HEK293 (cell line): ENCODE results near the gene SLC25A52.
A peak's percentile ranks its signal among the peaks of the same experiment; 100 is the strongest.

Source experiments
- CTCF ChIA-PET: fragments of 350-600 bp; formaldehyde crosslinking; extraction: SDS; loops from one replicate; lab custom pipeline; 2021; ENCODE audit warnings: antibody characterized with exemption; lab: Yijun Ruan, JAX
- POLR2A ChIA-PET: fragments of 300-600 bp; formaldehyde crosslinking; extraction: SDS; loops from one replicate; lab custom pipeline; 2020; ENCODE audit warnings: antibody characterized with exemption, inconsistent platforms; lab: Yijun Ruan, JAX
- H3K27ac ChIP-seq: fragments of 200-500 bp; sonication (Bioruptor generic); 2 replicates; pipeline ENCODE4 v1.5.1; 2014; ENCODE audit warnings: low read depth, low read length, control low read depth, inconsistent platforms; ENCODE audit errors: extremely low read depth
- H3K36me3 ChIP-seq, 2 experiments: fragments of 200-500 bp in 1 of 2; sonication (Bioruptor generic) in 1 of 2; 1 replicate in 1 of 2; 2 replicates in 1 of 2; pipeline ENCODE4 v1.5.1; 2014 to 2017; ENCODE audit warnings: inconsistent platforms in 2 of 2, low read length in 2 of 2; ENCODE audit not compliant: control insufficient read depth in 2 of 2, insufficient read depth in 1 of 2
- H3K4me1 ChIP-seq: fragments of 200-500 bp; sonication (Bioruptor generic); 2 replicates; pipeline ENCODE4 v1.5.1; 2014; ENCODE audit warnings: mild to moderate bottlenecking, low read length, inconsistent platforms; ENCODE audit not compliant: control insufficient read depth, insufficient read depth
- H3K4me3 ChIP-seq: 2 replicates; pipeline ENCODE4 v1.5.1; 2011; ENCODE audit warnings: low read depth, mild to moderate bottlenecking, control low read depth, low read length, moderate library complexity
- H3K9me3 ChIP-seq: fragments of 200-500 bp; sonication (Bioruptor generic); 2 replicates; pipeline ENCODE4 v1.5.1; 2014; ENCODE audit warnings: low read depth, low read length, inconsistent platforms; ENCODE audit not compliant: control insufficient read depth, insufficient read depth
- BCL11B ChIP-seq: fragments of 450-650 bp; formaldehyde crosslinking; IDR thresholded peaks from 2 replicates; pipeline ENCODE4 v1.5.1; 2016; ENCODE audit warnings: low read depth, missing biosample characterization, missing genetic modification characterization
- GLI2 ChIP-seq: fragments of 450-650 bp; formaldehyde crosslinking; IDR thresholded peaks from 2 replicates; pipeline ENCODE4; 2017; ENCODE audit warnings: missing biosample characterization, missing genetic modification characterization, low read depth, borderline replicate concordance
- KLF8 ChIP-seq: fragments of 450-650 bp; formaldehyde crosslinking; IDR thresholded peaks from 2 replicates; pipeline ENCODE4 v1.5.1; 2016; ENCODE audit warnings: missing biosample characterization, missing genetic modification characterization
- PRDM2 ChIP-seq: fragments of 450-650 bp; formaldehyde crosslinking; IDR thresholded peaks from 2 replicates; pipeline ENCODE4 v1.5.1; 2016; ENCODE audit warnings: missing biosample characterization, missing genetic modification characterization, borderline replicate concordance
- YY2 ChIP-seq: fragments of 450-650 bp; formaldehyde crosslinking; IDR thresholded peaks from 2 replicates; pipeline ENCODE4 v1.5.1; 2016; ENCODE audit warnings: missing biosample characterization, missing genetic modification characterization
- ZBTB20 ChIP-seq: fragments of 450-650 bp; formaldehyde crosslinking; IDR thresholded peaks from 2 replicates; pipeline ENCODE4 v1.5.1; 2016; ENCODE audit warnings: missing biosample characterization, missing genetic modification characterization
- ZBTB44 ChIP-seq: fragments of 450-650 bp; IDR thresholded peaks from 2 replicates; pipeline ENCODE4 v1.5.1; 2018; ENCODE audit warnings: missing biosample characterization, mild to moderate bottlenecking, missing genetic modification characterization
- ZNF132 ChIP-seq: fragments of 450-650 bp; formaldehyde crosslinking; IDR thresholded peaks from 2 replicates; pipeline ENCODE4 v1.5.1; 2017; ENCODE audit warnings: missing biosample characterization, missing genetic modification characterization, borderline replicate concordance
- ZNF302 ChIP-seq: fragments of 450-650 bp; formaldehyde crosslinking; IDR thresholded peaks from 2 replicates; pipeline ENCODE4 v1.5.1; 2016; ENCODE audit warnings: missing biosample characterization, missing genetic modification characterization, low read depth
- ZNF37A ChIP-seq: fragments of 450-650 bp; IDR thresholded peaks from 2 replicates; pipeline ENCODE4 v1.5.1; 2018; ENCODE audit warnings: missing biosample characterization, missing genetic modification characterization
- ZNF530 ChIP-seq: fragments of 450-650 bp; formaldehyde crosslinking; IDR thresholded peaks from 2 replicates; pipeline ENCODE4 v1.5.1; 2016; ENCODE audit warnings: low read depth, missing biosample characterization, missing genetic modification characterization
- ZNF549 ChIP-seq: fragments of 450-650 bp; IDR thresholded peaks from 2 replicates; pipeline ENCODE4 v1.5.1; 2018; ENCODE audit warnings: missing biosample characterization, missing genetic modification characterization, mild to moderate bottlenecking, inconsistent platforms, moderate library complexity
- ZNF571 ChIP-seq: fragments of 450-650 bp; formaldehyde crosslinking; IDR thresholded peaks from 2 replicates; pipeline ENCODE4 v1.5.0; 2017; ENCODE audit warnings: missing biosample characterization, missing genetic modification characterization
- ZNF830 ChIP-seq: fragments of 450-650 bp; IDR thresholded peaks from 2 replicates; pipeline ENCODE4 v1.5.0; 2018; ENCODE audit warnings: missing biosample characterization, missing genetic modification characterization, low read depth, mild to moderate bottlenecking, moderate library complexity
- ZNF837 ChIP-seq: fragments of 450-650 bp; formaldehyde crosslinking; IDR thresholded peaks from 2 replicates; pipeline ENCODE4 v1.5.1; 2016; ENCODE audit warnings: missing biosample characterization, missing genetic modification characterization
- ZSCAN23 ChIP-seq: fragments of 450-650 bp; formaldehyde crosslinking; IDR thresholded peaks from 2 replicates; pipeline ENCODE4 v1.5.1; 2016; ENCODE audit warnings: missing biosample characterization, missing genetic modification characterization
- TF ChIP-seq, protein P1 (sequence below): fragments of 450-650 bp; IDR thresholded peaks from 2 replicates; pipeline ENCODE4 v1.5.1; 2018; ENCODE audit warnings: missing biosample characterization, missing genetic modification characterization
- TF ChIP-seq, protein P2 (sequence below): fragments of 450-650 bp; formaldehyde crosslinking; IDR thresholded peaks from 2 replicates; pipeline ENCODE4 v1.5.1; 2017; ENCODE audit warnings: missing biosample characterization, missing genetic modification characterization

Gene SLC25A52

DNA sequence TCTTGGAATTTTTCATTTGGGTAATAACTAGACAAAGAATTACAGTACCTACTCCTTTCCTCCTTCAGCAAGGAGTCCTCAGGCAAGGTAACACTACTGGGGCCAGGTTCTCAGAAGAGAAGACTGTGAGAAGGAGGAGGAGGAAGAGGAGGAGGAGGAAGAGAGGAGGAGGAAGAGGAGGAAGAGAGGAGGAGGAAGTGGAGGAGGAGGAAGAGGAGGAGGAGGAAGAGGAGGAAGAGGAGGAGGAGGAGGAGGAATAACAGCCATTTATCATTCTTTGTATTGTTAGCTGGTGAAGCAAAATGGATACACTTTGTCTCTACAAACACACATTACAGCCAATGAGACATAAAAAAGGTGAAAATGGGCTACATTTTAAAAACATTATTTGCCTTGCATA, 32.9 kb upstream of the SLC25A52 start (continued):
- TF ChIP-seq, protein P1, sequence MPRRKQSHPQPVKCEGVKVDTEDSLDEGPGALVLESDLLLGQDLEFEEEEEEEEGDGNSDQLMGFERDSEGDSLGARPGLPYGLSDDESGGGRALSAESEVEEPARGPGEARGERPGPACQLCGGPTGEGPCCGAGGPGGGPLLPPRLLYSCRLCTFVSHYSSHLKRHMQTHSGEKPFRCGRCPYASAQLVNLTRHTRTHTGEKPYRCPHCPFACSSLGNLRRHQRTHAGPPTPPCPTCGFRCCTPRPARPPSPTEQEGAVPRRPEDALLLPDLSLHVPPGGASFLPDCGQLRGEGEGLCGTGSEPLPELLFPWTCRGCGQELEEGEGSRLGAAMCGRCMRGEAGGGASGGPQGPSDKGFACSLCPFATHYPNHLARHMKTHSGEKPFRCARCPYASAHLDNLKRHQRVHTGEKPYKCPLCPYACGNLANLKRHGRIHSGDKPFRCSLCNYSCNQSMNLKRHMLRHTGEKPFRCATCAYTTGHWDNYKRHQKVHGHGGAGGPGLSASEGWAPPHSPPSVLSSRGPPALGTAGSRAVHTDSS = peak; percentile 92

GRCh38 chr18:31792580-31792911, 31.9 kb upstream of the SLC25A52 start:
- CTCF ChIA-PET = interaction anchor here (0.7 to 1.1 kb wide), 2 partner anchors 9 to 70 kb away, joined by 3 read pairs; no protein-coding TSS in a partner anchor

DNA sequence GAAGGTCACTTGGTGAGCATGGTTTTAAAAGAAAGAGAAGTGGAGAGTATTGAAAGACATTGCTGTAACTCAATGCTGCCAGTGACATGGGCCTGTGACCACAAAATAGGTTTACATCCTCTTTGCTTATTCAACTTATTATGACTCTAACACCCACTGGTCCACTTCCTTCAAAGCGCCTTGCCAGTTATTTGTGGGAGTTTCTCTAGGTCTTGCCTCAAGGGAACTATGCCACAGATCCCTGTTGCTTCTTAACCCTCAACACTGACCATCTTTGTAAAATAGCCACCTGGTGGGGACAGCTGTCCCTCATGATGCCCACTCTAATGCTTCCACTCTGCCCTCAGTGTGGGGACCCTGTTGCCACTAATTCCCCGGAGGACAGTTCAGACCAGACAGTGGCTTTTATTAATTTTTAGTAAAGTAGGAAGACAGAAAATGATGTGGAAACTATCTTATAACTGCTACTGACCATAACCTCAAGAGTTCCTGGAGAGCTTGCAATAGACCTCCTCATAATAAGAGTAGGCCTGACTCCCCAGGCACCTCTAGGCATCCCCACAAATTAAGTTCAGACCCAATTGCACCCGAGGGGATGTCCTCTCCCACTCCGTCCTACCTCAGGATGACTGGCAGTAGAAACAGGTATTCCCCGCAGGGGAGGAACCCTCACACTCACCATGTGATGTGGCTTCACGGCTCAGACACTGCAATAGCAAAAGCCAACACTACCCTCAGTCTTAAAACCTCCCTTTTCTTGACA, 31.3 kb upstream of the SLC25A52 start:
- Histone ChIP-seq H3K9me3 (no peaks in the 10 kb centered on the region), H3K27ac (no peak overlapping the region), H3K4me3 (no peak overlapping the region), H3K36me3 (no peaks in the 10 kb centered on the region), H3K4me1 (no peaks in the 10 kb centered on the region)
- CTCF ChIA-PET = interaction anchor here (0.6 to 1.1 kb wide), 2 partner anchors 8 to 43 kb away, joined by 3 read pairs; no protein-coding TSS in a partner anchor
- no peak for TF ChIP-seq ZBTB20
- no peak for TF ChIP-seq GLI2 (tag by site-specific recombination)
- no peak for TF ChIP-seq ZNF837
- POLR2A ChIA-PET = no interaction called here

More at GRCh38 chr18:31792580-31792911, 31.9 kb upstream of the SLC25A52 start:
- H3K4me3 ChIP-seq = no peak overlapping the region
- H3K9me3 ChIP-seq = no peaks in the 10 kb centered on the region
- no peaks in the 10 kb centered on the region for H3K36me3 ChIP-seq
- POLR2A ChIA-PET = no interaction called here
- no peak overlapping the region for H3K27ac ChIP-seq
- TF ChIP-seq, protein P2, sequence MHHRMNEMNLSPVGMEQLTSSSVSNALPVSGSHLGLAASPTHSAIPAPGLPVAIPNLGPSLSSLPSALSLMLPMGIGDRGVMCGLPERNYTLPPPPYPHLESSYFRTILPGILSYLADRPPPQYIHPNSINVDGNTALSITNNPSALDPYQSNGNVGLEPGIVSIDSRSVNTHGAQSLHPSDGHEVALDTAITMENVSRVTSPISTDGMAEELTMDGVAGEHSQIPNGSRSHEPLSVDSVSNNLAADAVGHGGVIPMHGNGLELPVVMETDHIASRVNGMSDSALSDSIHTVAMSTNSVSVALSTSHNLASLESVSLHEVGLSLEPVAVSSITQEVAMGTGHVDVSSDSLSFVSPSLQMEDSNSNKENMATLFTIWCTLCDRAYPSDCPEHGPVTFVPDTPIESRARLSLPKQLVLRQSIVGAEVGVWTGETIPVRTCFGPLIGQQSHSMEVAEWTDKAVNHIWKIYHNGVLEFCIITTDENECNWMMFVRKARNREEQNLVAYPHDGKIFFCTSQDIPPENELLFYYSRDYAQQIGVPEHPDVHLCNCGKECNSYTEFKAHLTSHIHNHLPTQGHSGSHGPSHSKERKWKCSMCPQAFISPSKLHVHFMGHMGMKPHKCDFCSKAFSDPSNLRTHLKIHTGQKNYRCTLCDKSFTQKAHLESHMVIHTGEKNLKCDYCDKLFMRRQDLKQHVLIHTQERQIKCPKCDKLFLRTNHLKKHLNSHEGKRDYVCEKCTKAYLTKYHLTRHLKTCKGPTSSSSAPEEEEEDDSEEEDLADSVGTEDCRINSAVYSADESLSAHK (tag by site-specific recombination) = no peak
- TF ChIP-seq ZNF530 (tag by site-specific recombination) (no peak), ZNF549 (tag by site-specific recombination) (no peak), ZNF302 (tag by site-specific recombination) (no peak), ZNF37A (no peak), KLF8 (no peak), ZNF571 (tag by site-specific recombination) (no peak), ZBTB44 (tag by site-specific recombination) (no peak)
- no peaks in the 10 kb centered on the region for H3K4me1 ChIP-seq

- Histone ChIP-seq H3K9me3 (no peaks in the 10 kb centered on the region), H3K4me3 (no peak overlapping the region), H3K4me1 (no peaks in the 10 kb centered on the region), H3K36me3 (no peaks in the 10 kb centered on the region), H3K27ac (no peak overlapping the region)
- CTCF ChIA-PET = interaction anchor here (0.6 kb wide), 2 partner anchors 514 to 926 kb away, joined by 3 to 4 read pairs; no protein-coding TSS in a partner anchor
- POLR2A ChIA-PET = no interaction called here
- TF ChIP-seq PRDM2 (tag by site-specific recombination) = no peak
- no peak for TF ChIP-seq ZSCAN23 (tag by site-specific recombination)
- TF ChIP-seq YY2 = no peak
- no peak for TF ChIP-seq ZNF132 (tag by site-specific recombination)
- no peak for TF ChIP-seq ZNF830 (tag by site-specific recombination)
- TF ChIP-seq BCL11B (tag by site-specific recombination) = no peak
Measured at GRCh38 chr18:31789409-31789808, 28.7 kb upstream of the SLC25A52 start.
